Activated CD4-positive, alpha-beta T cell treated with anti-CD3 and anti-CD28 coated beads, Interleukin-2, amount 50 U/mL, for 1 hour (primary cell): ENCODE results near the gene CDH4.

ENCODE experiments used
- DNase-seq: peaks from one replicate; pipeline ENCODE4 v3.0.0-alpha.2; 2020

The CDH4 gene

GRCh38 chr20:61502433-61502832, 250.4 kb downstream of the CDH4 start:
- no peak for DNase-seq

DNA sequence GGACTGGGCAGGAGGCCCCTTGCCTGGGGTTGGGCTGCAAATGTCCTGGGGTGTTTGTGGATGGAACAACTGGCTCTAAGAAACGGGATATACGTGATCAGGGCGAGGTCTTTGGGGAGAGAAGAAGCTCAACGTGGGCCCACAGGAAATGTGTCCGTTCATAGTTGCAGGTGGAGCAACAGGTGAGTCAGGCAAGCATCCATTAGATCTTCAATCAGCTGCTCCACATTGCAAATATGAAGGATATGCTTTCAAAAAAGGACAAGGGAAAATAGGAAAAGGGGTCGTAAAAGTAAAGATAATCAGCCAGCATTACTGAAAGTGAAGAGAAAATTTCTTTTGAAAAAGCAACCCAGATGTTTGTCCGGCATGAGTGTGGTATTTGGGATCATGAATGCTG, 251.0 kb downstream of the CDH4 start:
- DNase-seq = no peak

DNA sequence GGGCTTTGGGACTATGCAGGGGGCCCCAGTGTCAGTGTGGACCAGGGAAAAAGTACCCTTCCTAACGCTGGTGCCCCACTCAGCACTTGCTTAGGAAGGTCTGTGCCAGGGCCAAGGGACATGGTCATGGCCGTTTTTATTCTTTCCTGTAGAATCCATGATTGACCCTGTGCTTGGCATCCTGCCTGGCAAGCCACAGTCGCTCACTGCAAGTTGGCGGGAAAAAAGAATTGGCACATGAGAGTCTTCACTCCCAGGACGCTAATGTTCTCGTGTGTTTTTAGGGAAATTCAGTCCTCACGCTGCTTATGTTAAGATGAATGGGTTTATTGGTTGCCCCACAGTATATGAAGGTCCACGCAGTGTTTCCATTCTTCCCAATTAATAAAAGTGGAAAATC, 253.4 kb downstream of the CDH4 start:
- no peak for DNase-seq

GRCh38 chr20:61507778-61508177, 255.7 kb downstream of the CDH4 start:
- no peak for DNase-seq

DNA sequence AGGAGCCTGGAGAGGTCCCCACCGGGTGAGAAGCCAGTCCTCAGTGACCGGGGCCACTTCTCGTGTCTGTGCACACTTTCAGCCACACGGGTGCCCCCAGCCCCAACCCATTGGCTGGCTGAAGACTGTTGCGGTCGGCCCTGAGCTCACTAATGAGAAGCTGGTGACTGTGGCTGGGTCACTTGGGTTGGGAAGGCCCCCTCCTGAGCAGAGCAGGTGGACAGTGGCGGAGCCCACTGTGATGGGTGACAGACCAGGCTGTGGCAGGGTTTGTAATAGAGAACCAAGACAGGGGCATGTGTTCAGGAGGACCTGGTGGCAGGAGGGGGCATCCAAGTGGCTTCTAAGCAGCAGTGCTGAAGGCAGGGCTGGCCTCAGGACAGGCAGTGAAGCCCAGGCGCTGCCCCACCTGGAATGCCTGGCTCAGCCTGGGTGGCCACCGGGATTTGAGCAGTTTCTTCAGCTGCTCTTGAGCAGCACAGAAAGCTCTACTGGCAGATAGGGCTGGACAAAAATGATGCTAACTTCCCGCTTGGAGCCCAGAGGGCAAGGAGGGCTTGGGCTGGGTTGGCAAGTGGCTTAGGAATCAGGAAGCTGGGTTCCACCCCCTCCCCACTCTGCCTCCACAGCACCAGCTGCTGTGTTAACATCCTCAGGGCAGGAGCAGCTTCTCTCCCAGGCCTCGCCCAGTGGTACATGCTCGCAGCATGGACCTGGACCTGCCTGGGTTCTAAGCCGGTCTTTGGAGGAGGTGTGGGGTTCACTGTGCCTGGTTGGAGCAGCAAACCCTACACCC, 256.4 kb downstream of the CDH4 start:
- DNase-seq = no peak

- DNase-seq = no peak
Measured at GRCh38 chr20:61510778-61511330, 258.8 kb downstream of the CDH4 start.

DNA sequence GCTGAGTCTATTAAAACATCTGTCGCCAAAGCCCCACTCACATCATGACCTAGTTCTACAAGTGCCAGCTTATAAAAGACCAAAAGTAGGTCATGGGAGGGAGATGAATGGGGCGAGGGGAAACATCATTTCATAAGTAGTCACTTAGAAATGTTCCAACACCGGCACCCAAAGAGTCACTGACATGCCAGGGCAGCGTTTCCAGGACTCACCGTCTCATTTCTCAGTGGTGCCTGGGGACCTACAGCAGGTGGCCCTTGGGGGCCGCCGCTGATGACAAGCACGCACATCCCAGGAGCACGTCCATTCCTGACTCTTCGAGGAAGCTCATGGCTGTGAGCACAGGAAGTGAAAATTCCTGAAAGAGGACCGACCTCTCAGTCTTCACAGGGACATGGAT, 260.4 kb downstream of the CDH4 start:
- DNase-seq = no peak

- no peak for DNase-seq
Measured at GRCh38 chr20:61513124-61514017, 261.3 kb downstream of the CDH4 start.

DNA sequence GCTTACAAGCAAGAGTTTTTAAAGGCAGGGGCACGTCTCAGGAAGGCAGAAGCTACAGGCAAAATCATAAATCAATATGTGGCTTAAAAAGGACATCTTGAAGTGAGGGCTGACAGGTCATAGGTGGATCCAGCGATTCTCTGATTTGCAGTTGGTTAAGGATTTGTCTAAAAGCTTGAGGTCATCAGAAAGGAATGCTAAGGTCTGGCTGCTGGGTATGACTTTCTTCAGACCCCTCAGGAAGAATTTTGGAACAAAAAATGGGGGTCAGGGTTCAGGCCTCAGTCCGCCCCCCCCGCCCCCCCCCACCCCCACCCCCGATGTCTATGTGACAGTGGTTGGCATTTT, 261.9 kb downstream of the CDH4 start:
- no peak for DNase-seq

GRCh38 chr20:61514396-61514795, 262.3 kb downstream of the CDH4 start:
- no peak for DNase-seq

GRCh38 chr20:61514805-61515505, 262.9 kb downstream of the CDH4 start:
- no peak for DNase-seq

GRCh38 chr20:61515922-61516321, 263.9 kb downstream of the CDH4 start:
- no peak for DNase-seq

- no peak for DNase-seq
Measured at GRCh38 chr20:61516346-61517208, 264.5 kb downstream of the CDH4 start.

GRCh38 chr20:61517419-61517818, 265.4 kb downstream of the CDH4 start:
- DNase-seq = no peak

- DNase-seq = no peak
Measured at GRCh38 chr20:61518424-61518951, 266.4 kb downstream of the CDH4 start.

DNA sequence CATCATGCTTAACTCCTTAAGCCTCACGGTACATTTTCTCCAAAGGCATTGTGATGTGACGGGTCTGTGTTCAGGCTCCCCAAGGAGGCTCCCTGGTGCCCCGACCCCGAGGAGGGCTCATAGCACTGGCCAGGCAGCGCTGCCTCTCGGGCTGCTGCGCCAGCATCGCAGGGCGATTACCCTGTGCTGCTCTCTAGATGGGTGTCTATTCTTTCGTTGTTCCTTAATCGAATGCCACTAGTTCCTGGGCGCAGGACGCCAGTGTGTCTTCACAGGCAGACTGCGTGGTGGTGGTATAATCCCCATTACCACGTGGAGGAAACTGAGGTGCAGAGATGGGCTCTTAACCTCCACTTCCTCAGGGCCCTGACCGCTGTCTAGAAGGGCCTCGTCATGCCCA, 267.4 kb downstream of the CDH4 start:
- no peak for DNase-seq

DNA sequence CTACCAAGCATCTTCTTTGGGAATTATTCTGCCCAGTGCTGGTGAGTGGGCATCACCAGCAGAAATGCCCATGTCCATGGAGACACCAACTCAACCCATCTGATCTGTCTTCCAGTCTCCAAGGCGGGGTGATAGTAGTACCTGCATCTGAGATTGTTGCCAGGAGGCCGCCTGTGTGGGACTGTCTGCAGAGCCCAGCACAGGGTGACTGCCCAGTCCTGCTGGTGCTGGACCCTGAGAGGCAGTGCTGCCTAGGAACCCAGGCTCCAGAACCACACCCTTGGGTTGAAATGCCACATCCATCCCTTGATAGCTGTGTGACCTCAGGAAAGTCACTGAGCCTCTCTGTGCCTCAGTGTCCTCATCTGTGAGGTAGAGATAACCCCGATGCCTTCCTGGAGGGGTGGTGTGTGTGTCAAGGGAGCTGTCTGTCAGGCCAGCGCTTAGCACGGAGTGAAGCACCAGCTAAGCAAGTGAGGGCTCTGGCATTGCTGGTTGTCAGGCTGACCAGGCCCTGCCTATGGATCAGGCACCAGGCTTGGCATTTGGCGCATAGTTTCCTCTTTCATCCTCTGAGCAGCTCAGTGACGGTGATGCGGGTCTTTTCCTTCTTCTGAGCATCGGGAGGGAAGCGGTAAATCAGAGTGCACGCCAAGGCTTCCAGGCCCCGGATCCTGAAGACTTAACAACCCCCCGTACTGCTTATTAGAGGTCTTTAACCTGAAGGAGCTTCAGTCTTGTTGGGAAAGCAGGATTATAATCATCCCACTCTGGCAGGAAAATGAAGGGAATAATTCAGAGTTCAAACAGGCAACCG, 268.2 kb downstream of the CDH4 start:
- no peak for DNase-seq

DNA sequence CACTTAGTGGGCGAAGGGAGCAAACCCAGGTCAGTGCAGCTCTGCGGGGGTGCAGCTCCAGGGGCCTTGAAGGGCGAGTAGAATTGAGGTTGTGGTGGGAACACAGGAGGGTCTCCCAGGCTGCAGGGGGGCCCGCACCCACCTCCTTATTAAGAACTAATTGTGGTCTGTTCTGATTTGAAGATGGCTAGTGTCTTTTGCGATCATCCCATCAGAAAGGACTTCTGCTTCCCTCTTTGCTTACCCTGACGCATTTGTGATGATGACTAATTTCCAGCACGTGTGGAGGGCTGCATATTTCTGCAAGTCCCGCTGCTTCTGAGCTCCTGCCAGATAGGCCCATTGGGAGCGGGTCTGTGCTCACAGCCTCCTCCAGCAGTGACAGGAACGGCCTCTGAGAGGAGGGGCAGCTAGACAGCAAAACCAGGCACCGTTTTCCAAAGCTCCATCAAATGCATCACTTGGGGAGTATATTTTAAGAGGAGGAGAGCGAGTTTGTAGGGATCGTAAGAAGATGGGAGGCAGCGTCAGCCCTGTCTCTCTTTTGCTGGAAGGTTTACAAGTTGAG, 268.9 kb downstream of the CDH4 start:
- no peak for DNase-seq

- no peak for DNase-seq
Measured at GRCh38 chr20:61521687-61522420, 269.8 kb downstream of the CDH4 start.

DNA sequence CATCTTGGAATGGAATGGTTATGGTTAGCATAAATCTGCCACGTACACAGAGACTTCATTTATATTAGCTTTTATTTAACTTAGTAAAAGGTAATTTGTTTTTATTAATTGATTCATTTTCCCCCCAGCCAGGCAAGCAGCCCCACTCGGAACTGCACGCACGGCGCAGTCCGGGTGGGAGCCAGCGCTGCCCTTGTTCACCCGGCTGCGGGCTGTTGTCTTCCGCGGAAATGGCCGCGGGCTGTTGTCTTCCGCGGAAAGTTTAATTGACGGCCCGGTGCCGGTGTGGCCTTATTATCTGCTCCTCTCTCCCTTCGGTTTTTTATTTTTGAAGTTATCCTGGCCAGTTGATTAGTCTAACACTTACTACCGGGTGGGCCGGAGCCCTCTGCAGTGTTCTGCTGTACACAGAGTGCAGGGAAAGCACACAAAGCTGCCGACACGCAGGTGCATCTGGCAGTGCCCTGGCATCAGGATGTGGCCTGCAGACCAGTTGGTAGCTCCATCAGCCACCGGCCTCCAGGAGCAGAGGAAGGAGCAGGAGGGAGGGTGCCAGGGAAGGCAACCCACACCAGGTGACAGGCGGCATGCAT, 270.5 kb downstream of the CDH4 start:
- DNase-seq = no peak
